ENCODE measurements around the gene FIS1. TPM values are rescaled to one million over a fixed set of nuclear protein-coding genes. Genes with fewer than 3 reads are reported as not detected.

Gene FIS1
- total RNA-seq, 6 donors from 2014 or later = 167 to 276 (median 221) TPM

DNA sequence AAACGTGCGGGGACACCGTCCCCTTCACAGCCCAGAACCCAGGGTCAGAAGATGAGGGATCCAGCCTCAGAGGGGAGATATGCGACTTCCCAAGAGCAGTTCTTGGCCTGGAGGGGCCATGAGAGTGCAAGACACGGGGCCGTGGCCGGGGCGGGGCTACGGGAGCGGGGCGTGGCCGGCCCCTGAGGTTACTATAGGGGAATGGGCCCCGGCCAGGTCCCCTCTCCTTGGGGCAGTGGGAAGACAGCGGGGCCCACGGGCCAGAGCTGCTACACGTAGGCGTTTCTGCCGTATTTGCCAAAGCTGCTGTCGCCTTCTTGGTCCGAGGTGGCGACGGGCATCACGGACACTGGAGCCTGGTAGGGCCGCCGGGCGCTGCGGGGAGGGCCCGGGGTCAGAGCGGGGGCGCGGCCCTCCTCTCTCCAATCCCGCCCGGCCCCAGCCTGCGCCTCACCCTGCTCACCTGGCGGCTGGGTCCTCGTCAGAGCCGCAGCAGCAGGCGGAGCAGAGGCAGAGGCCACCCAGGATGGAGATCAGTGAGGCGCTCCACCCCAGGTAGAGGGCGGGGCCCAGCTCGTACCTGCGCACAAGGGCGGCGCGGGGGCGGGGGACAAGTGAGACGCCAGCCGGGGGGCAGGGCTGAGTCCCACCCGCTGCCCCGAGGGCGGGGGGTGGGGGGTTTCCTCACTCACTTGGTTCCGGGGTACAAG lies 12.6 kb downstream of the FIS1 start:
- Histone ChIP-seq H3K27ac (peak overlapping the region; percentile 24 to 76 (median 57)), H3K36me3 (peaks cover 0 to 36% (median 13%) of the 10 kb centered on the region in 4 donors), H3K4me1 (peaks cover 17 to 23% (median 20%) of the 10 kb centered on the region in 4 donors), H3K9me3 (no peaks in the 10 kb centered on the region), H3K4me3 (peak overlapping the region in 3 of 4 donors; percentile 46 to 57 (median 54)), H3K27me3 (no peaks in the 10 kb centered on the region)
- peak; percentile 58 to 82 for ATAC-seq (ENCODE audit: low FRiP score in 2 of 2)
- DNase-seq = peak; percentile 73 to 91
- 29 to 34% methylated on average over 16 to 33 of the region's 52 CpGs for WGBS, 2 donors
- TF ChIP-seq POLR2A (IDR thresholded peaks at IDR 0.05) (peak in 1 of 4 donors; percentile 30), EP300 (IDR thresholded peaks at IDR 0.05) (no peak), POLR2AphosphoS5 (IDR thresholded peaks at IDR 0.05) (no peak)
- TF ChIP-seq, protein P1, sequence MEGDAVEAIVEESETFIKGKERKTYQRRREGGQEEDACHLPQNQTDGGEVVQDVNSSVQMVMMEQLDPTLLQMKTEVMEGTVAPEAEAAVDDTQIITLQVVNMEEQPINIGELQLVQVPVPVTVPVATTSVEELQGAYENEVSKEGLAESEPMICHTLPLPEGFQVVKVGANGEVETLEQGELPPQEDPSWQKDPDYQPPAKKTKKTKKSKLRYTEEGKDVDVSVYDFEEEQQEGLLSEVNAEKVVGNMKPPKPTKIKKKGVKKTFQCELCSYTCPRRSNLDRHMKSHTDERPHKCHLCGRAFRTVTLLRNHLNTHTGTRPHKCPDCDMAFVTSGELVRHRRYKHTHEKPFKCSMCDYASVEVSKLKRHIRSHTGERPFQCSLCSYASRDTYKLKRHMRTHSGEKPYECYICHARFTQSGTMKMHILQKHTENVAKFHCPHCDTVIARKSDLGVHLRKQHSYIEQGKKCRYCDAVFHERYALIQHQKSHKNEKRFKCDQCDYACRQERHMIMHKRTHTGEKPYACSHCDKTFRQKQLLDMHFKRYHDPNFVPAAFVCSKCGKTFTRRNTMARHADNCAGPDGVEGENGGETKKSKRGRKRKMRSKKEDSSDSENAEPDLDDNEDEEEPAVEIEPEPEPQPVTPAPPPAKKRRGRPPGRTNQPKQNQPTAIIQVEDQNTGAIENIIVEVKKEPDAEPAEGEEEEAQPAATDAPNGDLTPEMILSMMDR (IDR thresholded peaks at IDR 0.05) = no peak

DNA sequence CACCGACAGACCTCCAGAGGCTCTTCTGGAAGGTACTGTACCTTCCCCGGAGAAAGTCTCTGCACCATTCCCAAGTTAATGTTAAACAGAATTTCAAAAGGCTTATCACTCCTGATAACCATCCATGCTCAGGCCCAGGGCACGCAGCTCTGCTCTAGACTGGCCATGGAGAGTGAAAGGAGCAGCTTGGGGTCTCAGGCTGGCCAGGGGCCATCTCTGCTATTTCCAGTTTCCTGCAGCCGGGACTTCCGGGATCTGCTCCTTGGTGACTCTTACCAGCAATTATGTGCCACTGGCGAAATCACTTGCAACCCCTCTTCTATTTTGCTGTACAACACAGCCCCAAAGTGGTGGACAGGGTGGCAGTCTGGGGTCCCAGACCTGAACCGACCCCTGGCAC lies 13.2 kb downstream of the FIS1 start:
- Histone ChIP-seq H3K9me3 (no peaks in the 10 kb centered on the region), H3K36me3 (peaks cover 0 to 36% (median 18%) of the 10 kb centered on the region in 4 donors), H3K27ac (peak overlapping the region in 3 of 4 donors; percentile 24 to 76 (median 58)), H3K4me1 (peaks cover 14 to 19% (median 18%) of the 10 kb centered on the region in 4 donors), H3K27me3 (no peaks in the 10 kb centered on the region), H3K4me3 (peak overlapping the region in 3 of 4 donors; percentile 46 to 57 (median 54))
- DNase-seq (no peak), ATAC-seq (ENCODE audit: low FRiP score in 2 of 2) (no peak)
- WGBS, 2 donors = 49% methylated on average over 5 to 7 of the region's 7 CpGs
- no peak for TF ChIP-seq POLR2A (IDR thresholded peaks at IDR 0.05)
- TF ChIP-seq EP300 (IDR thresholded peaks at IDR 0.05) = no peak
- TF ChIP-seq, protein P1 (IDR thresholded peaks at IDR 0.05) = no peak
- no peak for TF ChIP-seq POLR2AphosphoS5 (IDR thresholded peaks at IDR 0.05)

DNA sequence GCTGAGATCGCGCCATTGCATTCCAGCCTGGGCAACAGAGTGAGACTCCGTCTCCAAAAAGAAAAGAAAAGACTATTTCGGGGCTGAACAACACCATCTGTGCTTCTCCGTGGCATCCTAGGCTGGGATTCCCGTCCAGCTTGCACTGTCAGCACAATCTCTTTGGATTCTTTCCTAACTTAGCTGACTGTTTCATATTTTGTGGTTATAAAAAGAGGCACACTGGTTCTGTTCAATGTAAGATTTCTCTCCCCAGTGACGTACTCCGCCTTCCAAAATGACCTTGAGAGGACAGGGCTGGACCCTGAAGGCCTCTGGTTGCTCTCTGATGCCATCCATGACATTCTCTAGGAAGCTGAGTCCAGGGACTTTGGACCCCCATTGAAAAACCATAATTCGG lies 18.2 kb downstream of the FIS1 start:
- Histone ChIP-seq H3K4me1 (peaks cover 5 to 7% (median 6%) of the 10 kb centered on the region in 4 donors), H3K36me3 (peaks cover 12 to 70% (median 54%) of the 10 kb centered on the region in 4 donors), H3K27ac (no peak overlapping the region), H3K4me3 (no peak overlapping the region), H3K9me3 (no peaks in the 10 kb centered on the region), H3K27me3 (no peaks in the 10 kb centered on the region)
- WGBS, 2 donors = 85 to 96% methylated on average over 9 of the region's 9 CpGs
- no peak for DNase-seq
- peak in 1 of 2 donors; percentile 16 for ATAC-seq (ENCODE audit: low FRiP score in 2 of 2)
- TF ChIP-seq, protein P1 (IDR thresholded peaks at IDR 0.05) = no peak
- TF ChIP-seq POLR2AphosphoS5 (IDR thresholded peaks at IDR 0.05) (no peak), POLR2A (IDR thresholded peaks at IDR 0.05) (no peak), EP300 (IDR thresholded peaks at IDR 0.05) (no peak)

DNA sequence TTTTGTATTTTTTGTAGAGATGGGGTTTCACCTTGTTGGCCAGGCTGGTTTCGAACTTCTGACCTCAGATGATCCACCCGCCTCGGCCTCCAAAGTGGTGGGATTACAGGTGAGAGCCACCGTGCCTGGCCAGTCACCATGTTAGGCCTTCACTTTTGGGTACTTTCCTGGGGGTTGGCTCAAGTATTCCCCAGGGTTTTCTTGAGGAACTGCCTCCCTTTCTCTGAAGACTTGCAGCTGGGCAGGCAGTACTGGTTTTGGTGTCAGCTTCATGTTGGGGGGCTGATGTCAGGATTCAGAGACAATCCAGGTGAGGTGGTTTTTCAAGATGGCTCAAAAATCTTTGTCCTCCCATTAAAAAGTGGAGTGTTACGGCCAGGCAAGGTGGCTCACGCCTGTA lies 19.2 kb downstream of the FIS1 start:
- WGBS, 2 donors = 95 to 99% methylated on average over 6 of the region's 6 CpGs
- ATAC-seq (ENCODE audit: low FRiP score in 2 of 2) = no peak
- Histone ChIP-seq H3K27ac (no peak overlapping the region), H3K27me3 (no peaks in the 10 kb centered on the region), H3K4me3 (no peak overlapping the region), H3K36me3 (peaks cover 12 to 70% (median 54%) of the 10 kb centered on the region in 4 donors), H3K9me3 (no peaks in the 10 kb centered on the region), H3K4me1 (peaks cover 0 to 4% (median 1%) of the 10 kb centered on the region in 4 donors)
- DNase-seq = no peak
- no peak for TF ChIP-seq POLR2A (IDR thresholded peaks at IDR 0.05)
- TF ChIP-seq POLR2AphosphoS5 (IDR thresholded peaks at IDR 0.05) = no peak
- TF ChIP-seq EP300 (IDR thresholded peaks at IDR 0.05) = no peak
- TF ChIP-seq, protein P1 (IDR thresholded peaks at IDR 0.05) = no peak
